ENCODE data around the gene SFMBT1.

GRCh38 chr3:53035825-53036619 lies 9.9 kb downstream of the SFMBT1 start:
- TF ChIP-seq CTCF (IDR thresholded peaks at IDR 0.05) (no peak), POLR2A (IDR thresholded peaks at IDR 0.05) (no peak)
